Measurements from ENCODE around the gene CRTC2.
A peak's percentile ranks its signal among the peaks of the same experiment; 100 is the strongest.

CRTC2 gene

GRCh38 chr1:153959454-153959853 lies 1.0 kb upstream of the CRTC2 start:
- no peak overlapping the region for H3K9ac ChIP-seq (ENCODE audit: low read length)
- H3K4me3 ChIP-seq (ENCODE audit: low read depth in 1 of 2, low read length in 2 of 2) = no peak overlapping the region
- peaks cover 57% of the 10 kb centered on the region for H3K4me1 ChIP-seq (ENCODE audit: insufficient read depth, low read length)

GRCh38 chr1:153958961-153959260 lies 499 bp upstream of the CRTC2 start:
- Histone ChIP-seq H3K27me3 (ENCODE audit: control insufficient read depth in 1 of 2, insufficient read depth in 2 of 2, low read length in 2 of 2) (no peaks in the 10 kb centered on the region), H3K4me3 (ENCODE audit: low read depth in 1 of 2, low read length in 2 of 2) (peak overlapping the region in 1 of 2 donors; percentile 96), H3K9ac (ENCODE audit: low read length) (no peak overlapping the region), H3K4me1 (ENCODE audit: insufficient read depth, low read length) (peaks cover 52% of the 10 kb centered on the region), H3K27ac (ENCODE audit: low read depth, low read length) (peak overlapping the region; percentile 61), H3K9me3 (ENCODE audit: low read length) (no peaks in the 10 kb centered on the region), H3K36me3 (ENCODE audit: insufficient read depth, low read length) (peaks cover 28% of the 10 kb centered on the region)

More at GRCh38 chr1:153959454-153959853, 1.0 kb upstream of the CRTC2 start:
- no peaks in the 10 kb centered on the region for H3K9me3 ChIP-seq (ENCODE audit: low read length)
- H3K27ac ChIP-seq (ENCODE audit: low read depth, low read length) = peak overlapping the region; percentile 61
- H3K27me3 ChIP-seq (ENCODE audit: control insufficient read depth in 1 of 2, insufficient read depth in 2 of 2, low read length in 2 of 2) = no peaks in the 10 kb centered on the region
- H3K36me3 ChIP-seq (ENCODE audit: insufficient read depth, low read length) = peaks cover 23% of the 10 kb centered on the region

GRCh38 chr1:153957744-153958110 lies 685 bp downstream of the CRTC2 start:
- Histone ChIP-seq H3K27ac (ENCODE audit: low read depth, low read length) (peak overlapping the region; percentile 87), H3K4me1 (ENCODE audit: insufficient read depth, low read length) (peaks cover 48% of the 10 kb centered on the region), H3K4me3 (ENCODE audit: low read depth in 1 of 2, low read length in 2 of 2) (peak overlapping the region; percentile 88 to 96), H3K9me3 (ENCODE audit: low read length) (no peaks in the 10 kb centered on the region), H3K9ac (ENCODE audit: low read length) (peak overlapping the region; percentile 88), H3K27me3 (ENCODE audit: control insufficient read depth in 1 of 2, insufficient read depth in 2 of 2, low read length in 2 of 2) (no peaks in the 10 kb centered on the region), H3K36me3 (ENCODE audit: insufficient read depth, low read length) (peaks cover 37% of the 10 kb centered on the region)

- Histone ChIP-seq H3K27me3 (ENCODE audit: control insufficient read depth in 1 of 2, insufficient read depth in 2 of 2, low read length in 2 of 2) (no peaks in the 10 kb centered on the region), H3K4me3 (ENCODE audit: low read depth in 1 of 2, low read length in 2 of 2) (peak overlapping the region; percentile 88 to 96), H3K4me1 (ENCODE audit: insufficient read depth, low read length) (peaks cover 44% of the 10 kb centered on the region), H3K9ac (ENCODE audit: low read length) (peak overlapping the region; percentile 88), H3K27ac (ENCODE audit: low read depth, low read length) (peak overlapping the region; percentile 87), H3K36me3 (ENCODE audit: insufficient read depth, low read length) (peaks cover 42% of the 10 kb centered on the region), H3K9me3 (ENCODE audit: low read length) (no peaks in the 10 kb centered on the region)
Observed at GRCh38 chr1:153956997-153957715, 1.3 kb downstream of the CRTC2 start.

GRCh38 chr1:153954826-153955225 lies 3.6 kb downstream of the CRTC2 start:
- H3K4me1 ChIP-seq (ENCODE audit: insufficient read depth, low read length) = peaks cover 32% of the 10 kb centered on the region
- H3K4me3 ChIP-seq (ENCODE audit: low read depth in 1 of 2, low read length in 2 of 2) = no peak overlapping the region
- H3K27ac ChIP-seq (ENCODE audit: low read depth, low read length) = no peak overlapping the region
- no peaks in the 10 kb centered on the region for H3K27me3 ChIP-seq (ENCODE audit: control insufficient read depth in 1 of 2, insufficient read depth in 2 of 2, low read length in 2 of 2)
- H3K36me3 ChIP-seq (ENCODE audit: insufficient read depth, low read length) = peaks cover 54% of the 10 kb centered on the region
- H3K9me3 ChIP-seq (ENCODE audit: low read length) = no peaks in the 10 kb centered on the region
- H3K9ac ChIP-seq (ENCODE audit: low read length) = no peak overlapping the region

- Histone ChIP-seq H3K4me1 (ENCODE audit: insufficient read depth, low read length) (peaks cover 23% of the 10 kb centered on the region), H3K4me3 (ENCODE audit: low read depth in 1 of 2, low read length in 2 of 2) (no peak overlapping the region), H3K9ac (ENCODE audit: low read length) (no peak overlapping the region), H3K27ac (ENCODE audit: low read depth, low read length) (no peak overlapping the region), H3K27me3 (ENCODE audit: control insufficient read depth in 1 of 2, insufficient read depth in 2 of 2, low read length in 2 of 2) (no peaks in the 10 kb centered on the region), H3K36me3 (ENCODE audit: insufficient read depth, low read length) (peaks cover 55% of the 10 kb centered on the region), H3K9me3 (ENCODE audit: low read length) (no peaks in the 10 kb centered on the region)
Observed at GRCh38 chr1:153953859-153954365, 4.5 kb downstream of the CRTC2 start.

- Histone ChIP-seq H3K9ac (ENCODE audit: low read length) (no peak overlapping the region), H3K4me1 (ENCODE audit: insufficient read depth, low read length) (peaks cover 18% of the 10 kb centered on the region), H3K27ac (ENCODE audit: low read depth, low read length) (no peak overlapping the region), H3K27me3 (ENCODE audit: control insufficient read depth in 1 of 2, insufficient read depth in 2 of 2, low read length in 2 of 2) (no peaks in the 10 kb centered on the region), H3K36me3 (ENCODE audit: insufficient read depth, low read length) (peaks cover 73% of the 10 kb centered on the region), H3K9me3 (ENCODE audit: low read length) (no peaks in the 10 kb centered on the region), H3K4me3 (ENCODE audit: low read depth in 1 of 2, low read length in 2 of 2) (no peak overlapping the region)
Observed at GRCh38 chr1:153951801-153952200, 6.6 kb downstream of the CRTC2 start.

GRCh38 chr1:153951183-153951582 lies 7.2 kb downstream of the CRTC2 start:
- Histone ChIP-seq H3K9me3 (ENCODE audit: low read length) (no peaks in the 10 kb centered on the region), H3K27me3 (ENCODE audit: control insufficient read depth in 1 of 2, insufficient read depth in 2 of 2, low read length in 2 of 2) (no peaks in the 10 kb centered on the region), H3K27ac (ENCODE audit: low read depth, low read length) (no peak overlapping the region), H3K9ac (ENCODE audit: low read length) (no peak overlapping the region), H3K4me3 (ENCODE audit: low read depth in 1 of 2, low read length in 2 of 2) (no peak overlapping the region), H3K4me1 (ENCODE audit: insufficient read depth, low read length) (peaks cover 14% of the 10 kb centered on the region), H3K36me3 (ENCODE audit: insufficient read depth, low read length) (peaks cover 73% of the 10 kb centered on the region)

GRCh38 chr1:153946622-153947241 lies 11.7 kb downstream of the CRTC2 start, which contains the start of gene DENND4B:
TSS of gene DENND4B (minus strand) at chr1:153946718. CDS start at chr1:153944374, 2,344 bp downstream.
- peak within 1 kb of the TSS; percentile 50 for H3K9ac ChIP-seq (ENCODE audit: low read length)
- peak within 1 kb of the TSS; percentile 57 to 58 for H3K4me3 ChIP-seq (ENCODE audit: low read depth in 1 of 2, low read length in 2 of 2)
- H3K9me3 ChIP-seq (ENCODE audit: low read length) = no peaks in the 10 kb centered on the region
- H3K27me3 ChIP-seq (ENCODE audit: control insufficient read depth in 1 of 2, insufficient read depth in 2 of 2, low read length in 2 of 2) = no peaks in the 10 kb centered on the region
- H3K36me3 ChIP-seq (ENCODE audit: insufficient read depth, low read length) = peaks cover 62% of the 10 kb centered on the region
- peaks cover 22% of the 10 kb centered on the region for H3K4me1 ChIP-seq (ENCODE audit: insufficient read depth, low read length)
- H3K27ac ChIP-seq (ENCODE audit: low read depth, low read length) = peak within 1 kb of the TSS; percentile 69

GRCh38 chr1:153945795-153946621 lies 12.4 kb downstream of the CRTC2 start:
- H3K4me3 ChIP-seq (ENCODE audit: low read depth in 1 of 2, low read length in 2 of 2) = peak overlapping the region; percentile 57 to 58
- H3K4me1 ChIP-seq (ENCODE audit: insufficient read depth, low read length) = peaks cover 22% of the 10 kb centered on the region
- peak overlapping the region; percentile 50 for H3K9ac ChIP-seq (ENCODE audit: low read length)
- peak overlapping the region; percentile 69 for H3K27ac ChIP-seq (ENCODE audit: low read depth, low read length)
- H3K36me3 ChIP-seq (ENCODE audit: insufficient read depth, low read length) = peaks cover 60% of the 10 kb centered on the region
- H3K27me3 ChIP-seq (ENCODE audit: control insufficient read depth in 1 of 2, insufficient read depth in 2 of 2, low read length in 2 of 2) = no peaks in the 10 kb centered on the region
- H3K9me3 ChIP-seq (ENCODE audit: low read length) = no peaks in the 10 kb centered on the region

- peaks cover 60% of the 10 kb centered on the region for H3K36me3 ChIP-seq (ENCODE audit: insufficient read depth, low read length)
- peaks cover 22% of the 10 kb centered on the region for H3K4me1 ChIP-seq (ENCODE audit: insufficient read depth, low read length)
- H3K27me3 ChIP-seq (ENCODE audit: control insufficient read depth in 1 of 2, insufficient read depth in 2 of 2, low read length in 2 of 2) = no peaks in the 10 kb centered on the region
- peak overlapping the region; percentile 69 for H3K27ac ChIP-seq (ENCODE audit: low read depth, low read length)
- no peaks in the 10 kb centered on the region for H3K9me3 ChIP-seq (ENCODE audit: low read length)
- H3K9ac ChIP-seq (ENCODE audit: low read length) = peak overlapping the region; percentile 50
- H3K4me3 ChIP-seq (ENCODE audit: low read depth in 1 of 2, low read length in 2 of 2) = peak overlapping the region; percentile 57 to 58
Observed at GRCh38 chr1:153945131-153945794, 13.1 kb downstream of the CRTC2 start.
